ENCODE data around the gene SMAD7. TPM values are rescaled to one million over a fixed set of nuclear protein-coding genes. Genes with fewer than 3 reads are reported as not detected.

SMAD7 gene
- polyA plus RNA-seq, 2 of the 4 experiments (the other 2 are of a cell fraction), result 19.9 to 26.9 TPM

DNA sequence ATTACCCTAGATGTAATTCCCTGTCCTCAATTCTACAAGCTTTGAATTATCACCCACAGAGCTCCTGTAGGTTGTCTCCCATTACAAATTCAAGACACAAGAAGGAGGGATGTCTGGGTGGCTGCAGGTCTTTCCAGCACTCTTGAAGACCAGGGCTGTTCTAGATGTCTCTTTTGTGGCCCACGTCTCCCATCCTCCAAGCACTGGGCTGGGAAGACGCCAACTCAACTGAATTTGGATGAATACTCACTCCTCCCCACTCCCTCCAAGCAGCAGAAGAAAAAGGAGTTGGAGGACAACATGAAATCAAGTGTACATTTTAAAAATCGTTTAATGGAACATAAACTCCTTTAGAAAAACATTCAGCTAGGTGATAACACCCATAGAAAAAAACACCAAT is 31.2 kb downstream of the SMAD7 start:
- Histone ChIP-seq H3K9me3 (no peaks in the 10 kb centered on the region), H3K4me1 (peaks cover 68% of the 10 kb centered on the region), H3K4me2 (0 out of 3 replicates have a peak overlapping the region, but pooled peaks have one; percentile 14), H3K27ac (peak overlapping the region in 1 of 2 experiments; percentile 42; a peak in 2 of 6 replicates), H3K4me3 (no peak overlapping the region)
- CTCF ChIA-PET, result interaction anchor here (1.4 to 2.1 kb wide), 5 partner anchors 10 to 318 kb away, joined by 3 to 6 read pairs (median 4); no protein-coding TSS in a partner anchor
- 69% methylated on average over 3 of the region's 3 CpGs for WGBS (ENCODE audit: missing lambda C conversion rate)
- TF ChIP-seq RARB (CRISPR knock-in tag; IDR thresholded peaks at IDR 0.05) (no peak), CBX8 (IDR thresholded peaks at IDR 0.05) (no peak), GATA3 (IDR thresholded peaks at IDR 0.05; ENCODE audit: borderline replicate concordance) (no peak), CEBPB (IDR thresholded peaks at IDR 0.05) (no peak), KDM1A (IDR thresholded peaks at IDR 0.05; ENCODE audit: low read depth) (no peak), JUN (IDR thresholded peaks at IDR 0.05) (no peak), CHD4 (IDR thresholded peaks at IDR 0.05; ENCODE audit: borderline replicate concordance) (no peak), PHF8 (IDR thresholded peaks at IDR 0.05; ENCODE audit: borderline replicate concordance, low read depth) (no peak), HOXB13 (CRISPR knock-in tag; IDR thresholded peaks at IDR 0.05; ENCODE audit: low read depth) (no peak), NR3C1 (IDR thresholded peaks at IDR 0.05) (no peak), ZNF302 (CRISPR knock-in tag; IDR thresholded peaks at IDR 0.05) (no peak)
- TF ChIP-seq, protein P1, sequence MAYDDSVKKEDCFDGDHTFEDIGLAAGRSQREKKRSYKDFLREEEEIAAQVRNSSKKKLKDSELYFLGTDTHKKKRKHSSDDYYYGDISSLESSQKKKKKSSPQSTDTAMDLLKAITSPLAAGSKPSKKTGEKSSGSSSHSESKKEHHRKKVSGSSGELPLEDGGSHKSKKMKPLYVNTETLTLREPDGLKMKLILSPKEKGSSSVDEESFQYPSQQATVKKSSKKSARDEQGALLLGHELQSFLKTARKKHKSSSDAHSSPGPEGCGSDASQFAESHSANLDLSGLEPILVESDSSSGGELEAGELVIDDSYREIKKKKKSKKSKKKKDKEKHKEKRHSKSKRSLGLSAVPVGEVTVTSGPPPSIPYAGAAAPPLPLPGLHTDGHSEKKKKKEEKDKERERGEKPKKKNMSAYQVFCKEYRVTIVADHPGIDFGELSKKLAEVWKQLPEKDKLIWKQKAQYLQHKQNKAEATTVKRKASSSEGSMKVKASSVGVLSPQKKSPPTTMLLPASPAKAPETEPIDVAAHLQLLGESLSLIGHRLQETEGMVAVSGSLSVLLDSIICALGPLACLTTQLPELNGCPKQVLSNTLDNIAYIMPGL (CRISPR knock-in tag; IDR thresholded peaks at IDR 0.05; ENCODE audit: borderline replicate concordance), result no peak
- TF ChIP-seq, protein P2, sequence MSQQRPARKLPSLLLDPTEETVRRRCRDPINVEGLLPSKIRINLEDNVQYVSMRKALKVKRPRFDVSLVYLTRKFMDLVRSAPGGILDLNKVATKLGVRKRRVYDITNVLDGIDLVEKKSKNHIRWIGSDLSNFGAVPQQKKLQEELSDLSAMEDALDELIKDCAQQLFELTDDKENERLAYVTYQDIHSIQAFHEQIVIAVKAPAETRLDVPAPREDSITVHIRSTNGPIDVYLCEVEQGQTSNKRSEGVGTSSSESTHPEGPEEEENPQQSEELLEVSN (IDR thresholded peaks at IDR 0.05; ENCODE audit: borderline replicate concordance, low read depth), result no peak
- POLR2A ChIA-PET, result interaction anchor here (1.5 kb wide), 1 partner anchor 11 kb away, joined by 5 read pairs; no protein-coding TSS in a partner anchor
- FAIRE-seq, result no peak
- DNase-seq (ENCODE audit: low read depth in 1 of 2, low spot score in 1 of 2), result no peak
- no peak for ATAC-seq

DNA sequence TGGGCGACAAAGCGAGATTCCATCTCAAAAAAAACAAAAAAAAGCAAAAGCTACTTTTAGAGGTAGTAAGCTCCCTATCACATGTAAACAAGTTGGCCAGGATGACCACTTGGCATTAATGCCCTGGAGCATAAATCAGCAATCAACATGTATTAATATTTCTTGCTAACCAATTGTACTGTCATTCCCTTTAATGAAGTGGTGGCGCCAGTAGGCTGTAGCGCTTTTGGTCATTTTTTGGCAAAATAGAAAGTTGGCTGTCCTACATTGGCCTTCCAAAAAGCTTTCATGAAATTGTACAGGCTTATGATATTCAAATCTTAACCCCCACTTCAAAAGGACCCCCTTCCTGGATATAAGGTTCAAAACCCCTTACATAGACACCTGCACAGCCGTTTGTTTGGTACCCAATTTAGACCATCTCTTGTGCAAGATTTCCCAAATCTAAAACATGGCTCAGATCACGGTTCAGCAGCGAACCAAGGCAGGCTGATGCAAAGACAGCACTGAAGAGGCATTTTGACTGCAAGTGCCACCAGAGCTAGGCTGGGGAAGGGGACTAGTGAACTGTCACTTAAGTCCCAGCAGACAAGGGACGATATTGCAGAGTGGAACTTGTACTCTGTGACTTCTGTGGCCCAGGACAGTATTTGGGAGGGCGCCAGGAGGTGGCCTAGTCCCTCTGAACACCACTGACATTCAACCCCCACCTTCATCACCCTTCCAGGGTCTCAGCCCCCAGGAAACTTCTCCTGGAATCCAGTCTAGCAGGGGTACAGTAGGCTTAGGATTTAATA is 31.9 kb downstream of the SMAD7 start:
- POLR2A ChIA-PET, result interaction anchor here (1.5 kb wide), 1 partner anchor 11 kb away, joined by 5 read pairs; no protein-coding TSS in a partner anchor
- WGBS (ENCODE audit: missing lambda C conversion rate), result 96% methylated on average over 8 of the region's 9 CpGs
- H3K9me3 ChIP-seq, result no peaks in the 10 kb centered on the region
- no peak for FAIRE-seq
- ATAC-seq, result no peak
- peaks cover 61% of the 10 kb centered on the region for H3K4me1 ChIP-seq
- no peak overlapping the region for H3K4me2 ChIP-seq
- no peak for TF ChIP-seq GATA3 (IDR thresholded peaks at IDR 0.05; ENCODE audit: borderline replicate concordance)
- peak; percentile 11; the same call in 1 of the 2 replicates for TF ChIP-seq RARB (CRISPR knock-in tag; IDR thresholded peaks at IDR 0.05)
- peak; percentile 92 for TF ChIP-seq POLR2AphosphoS2 (conservative IDR thresholded peaks at IDR 0.05; ENCODE audit: low read length)
- TF ChIP-seq RAD21 (conservative IDR thresholded peaks at IDR 0.05 in 1 of 2, IDR thresholded peaks at IDR 0.05 in 1 of 2), result peak in 1 of 2 experiments; percentile 22; a peak in 1 of 5 replicates
- H3K4me3 ChIP-seq, result no peak overlapping the region
- H3K27ac ChIP-seq, result peak overlapping the region in 1 of 2 experiments; percentile 42; a peak in 2 of 6 replicates
- no peak for DNase-seq (ENCODE audit: low read depth in 1 of 2, low spot score in 1 of 2)
- CTCF ChIA-PET, result interaction anchor here (0.6 to 2.1 kb wide), 7 partner anchors 11 to 766 kb away, joined by 3 to 6 read pairs (median 4); no protein-coding TSS in a partner anchor

DNA sequence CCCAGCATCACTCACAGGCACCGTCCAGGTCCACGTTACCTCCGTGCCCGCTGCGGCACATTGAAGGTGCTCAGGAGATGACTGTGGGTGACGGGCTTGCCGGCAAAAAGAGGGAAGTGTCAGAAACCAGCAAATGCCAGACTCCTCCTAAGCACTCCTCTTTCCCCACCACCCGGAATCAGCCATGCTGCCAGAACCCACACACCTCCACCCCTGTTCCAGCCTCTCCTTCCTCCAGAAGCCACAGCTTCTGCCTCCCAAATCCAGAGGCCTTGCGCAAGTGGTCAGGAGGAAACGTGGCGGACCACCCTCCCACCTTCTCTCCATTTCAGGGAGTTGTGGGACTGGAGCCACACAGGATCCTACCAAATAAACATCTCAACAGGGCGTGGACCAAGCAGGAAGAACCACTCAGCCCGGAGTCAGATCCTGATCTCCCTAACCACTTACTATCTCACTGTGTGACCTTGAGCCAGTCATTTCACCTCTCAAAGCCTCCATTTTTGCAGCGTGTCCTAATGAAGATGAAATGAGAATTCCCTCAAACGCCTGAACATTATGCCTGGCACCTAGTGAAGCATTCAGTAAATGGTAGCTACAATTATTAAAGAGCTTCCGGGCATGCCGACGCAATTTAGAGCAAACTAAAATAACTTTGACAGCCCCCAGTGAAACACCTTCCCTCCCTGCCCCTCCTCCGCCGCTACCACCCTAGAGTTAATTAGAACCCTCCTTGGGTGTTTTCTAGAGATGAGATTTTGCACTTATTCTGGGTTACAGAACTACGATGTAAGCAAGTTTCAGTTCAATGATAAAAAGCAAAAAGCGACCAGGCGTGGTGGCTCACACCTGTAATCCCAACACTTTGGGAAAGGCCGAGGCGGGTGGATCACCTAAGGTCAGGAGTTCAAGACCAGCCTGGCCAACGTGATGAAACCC is 32.9 kb downstream of the SMAD7 start:
- peak; percentile 11 to 35; a peak in 3 of 6 replicates for ATAC-seq
- Histone ChIP-seq H3K4me3 (no peak overlapping the region), H3K27ac (peak overlapping the region in 1 of 2 experiments; percentile 22; a peak in 2 of 6 replicates), H3K9me3 (no peaks in the 10 kb centered on the region), H3K4me2 (no peak overlapping the region), H3K4me1 (peaks cover 51% of the 10 kb centered on the region)
- FAIRE-seq, result no peak
- no peak for DNase-seq (ENCODE audit: low read depth in 1 of 2, low spot score in 1 of 2)
- ChIA-PET POLR2A (no interaction called here), CTCF (interaction anchor here (0.6 to 2.1 kb wide), 5 partner anchors 12 to 765 kb away, joined by 3 to 6 read pairs (median 4); no protein-coding TSS in a partner anchor)
- 77% methylated on average over 20 of the region's 26 CpGs for WGBS (ENCODE audit: missing lambda C conversion rate)
- TF ChIP-seq JUN (IDR thresholded peaks at IDR 0.05), result peak in 1 of 2 experiments; percentile 21; a peak in 1 of 5 replicates
- TF ChIP-seq CEBPB (IDR thresholded peaks at IDR 0.05), result peak in 1 of 2 experiments; percentile 53; a peak in 1 of 4 replicates
- TF ChIP-seq TFCP2L1 (CRISPR knock-in tag; IDR thresholded peaks at IDR 0.05), result no peak
- TF ChIP-seq, protein P3, sequence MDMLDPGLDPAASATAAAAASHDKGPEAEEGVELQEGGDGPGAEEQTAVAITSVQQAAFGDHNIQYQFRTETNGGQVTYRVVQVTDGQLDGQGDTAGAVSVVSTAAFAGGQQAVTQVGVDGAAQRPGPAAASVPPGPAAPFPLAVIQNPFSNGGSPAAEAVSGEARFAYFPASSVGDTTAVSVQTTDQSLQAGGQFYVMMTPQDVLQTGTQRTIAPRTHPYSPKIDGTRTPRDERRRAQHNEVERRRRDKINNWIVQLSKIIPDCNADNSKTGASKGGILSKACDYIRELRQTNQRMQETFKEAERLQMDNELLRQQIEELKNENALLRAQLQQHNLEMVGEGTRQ (IDR thresholded peaks at IDR 0.05), result no peak
- TF ChIP-seq, protein P4, sequence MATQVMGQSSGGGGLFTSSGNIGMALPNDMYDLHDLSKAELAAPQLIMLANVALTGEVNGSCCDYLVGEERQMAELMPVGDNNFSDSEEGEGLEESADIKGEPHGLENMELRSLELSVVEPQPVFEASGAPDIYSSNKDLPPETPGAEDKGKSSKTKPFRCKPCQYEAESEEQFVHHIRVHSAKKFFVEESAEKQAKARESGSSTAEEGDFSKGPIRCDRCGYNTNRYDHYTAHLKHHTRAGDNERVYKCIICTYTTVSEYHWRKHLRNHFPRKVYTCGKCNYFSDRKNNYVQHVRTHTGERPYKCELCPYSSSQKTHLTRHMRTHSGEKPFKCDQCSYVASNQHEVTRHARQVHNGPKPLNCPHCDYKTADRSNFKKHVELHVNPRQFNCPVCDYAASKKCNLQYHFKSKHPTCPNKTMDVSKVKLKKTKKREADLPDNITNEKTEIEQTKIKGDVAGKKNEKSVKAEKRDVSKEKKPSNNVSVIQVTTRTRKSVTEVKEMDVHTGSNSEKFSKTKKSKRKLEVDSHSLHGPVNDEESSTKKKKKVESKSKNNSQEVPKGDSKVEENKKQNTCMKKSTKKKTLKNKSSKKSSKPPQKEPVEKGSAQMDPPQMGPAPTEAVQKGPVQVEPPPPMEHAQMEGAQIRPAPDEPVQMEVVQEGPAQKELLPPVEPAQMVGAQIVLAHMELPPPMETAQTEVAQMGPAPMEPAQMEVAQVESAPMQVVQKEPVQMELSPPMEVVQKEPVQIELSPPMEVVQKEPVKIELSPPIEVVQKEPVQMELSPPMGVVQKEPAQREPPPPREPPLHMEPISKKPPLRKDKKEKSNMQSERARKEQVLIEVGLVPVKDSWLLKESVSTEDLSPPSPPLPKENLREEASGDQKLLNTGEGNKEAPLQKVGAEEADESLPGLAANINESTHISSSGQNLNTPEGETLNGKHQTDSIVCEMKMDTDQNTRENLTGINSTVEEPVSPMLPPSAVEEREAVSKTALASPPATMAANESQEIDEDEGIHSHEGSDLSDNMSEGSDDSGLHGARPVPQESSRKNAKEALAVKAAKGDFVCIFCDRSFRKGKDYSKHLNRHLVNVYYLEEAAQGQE (IDR thresholded peaks at IDR 0.05), result peak; percentile 58
- no peak for TF ChIP-seq HDAC2 (IDR thresholded peaks at IDR 0.05)
- TF ChIP-seq NR3C1 (IDR thresholded peaks at IDR 0.05), result no peak
- no peak for TF ChIP-seq BHLHE40 (IDR thresholded peaks at IDR 0.05; ENCODE audit: low read depth, low read length)
- no peak for TF ChIP-seq JUNB (IDR thresholded peaks at IDR 0.05)
- TF ChIP-seq ZNF302 (CRISPR knock-in tag; IDR thresholded peaks at IDR 0.05), result no peak
- no peak for TF ChIP-seq ZSCAN20 (CRISPR knock-in tag; IDR thresholded peaks at IDR 0.05)
- TF ChIP-seq POLR2AphosphoS2 (conservative IDR thresholded peaks at IDR 0.05; ENCODE audit: low read length), result no peak

Measured in A549 (cell line).